AG04450 (cell line): ENCODE measurements around the gene ABCA2. TPM values are rescaled to one million over a fixed set of nuclear protein-coding genes. Genes with fewer than 3 reads are reported as not detected.

Experiments used
- CTCF ChIA-PET: fragments of 300-600, 350-600 bp; formaldehyde crosslinking; extraction: SDS; loops from one replicate; lab custom pipeline; 2022; ENCODE audit warnings: antibody characterized with exemption, inconsistent platforms; lab: Charles Lee
- POLR2A ChIA-PET: fragments of 350-600 bp; formaldehyde crosslinking; extraction: SDS; loops from one replicate; lab custom pipeline; 2021; ENCODE audit warnings: antibody characterized with exemption, inconsistent platforms; lab: Yijun Ruan, JAX
- DNase-seq: peaks from one replicate; pipeline ENCODE4 v3.0.0-alpha.2; 2011; ENCODE audit warnings: low read depth, low spot score
- H3K27ac ChIP-seq: one replicate; pipeline ENCODE4 v1.5.1; 2012; ENCODE audit warnings: low read depth, low read length, control low read depth
- H3K27me3 ChIP-seq: one replicate; pipeline ENCODE4 v1.6.0; 2012; ENCODE audit warnings: low read length; ENCODE audit not compliant: control insufficient read depth, insufficient read depth
- H3K4me3 ChIP-seq: 2 replicates; pipeline ENCODE4 v1.5.1; 2011; ENCODE audit warnings: mild to moderate bottlenecking, low read depth, low read length, control low read depth
- H3K9me3 ChIP-seq: 2 replicates; pipeline ENCODE4 v1.5.1; 2012; ENCODE audit warnings: low read length; ENCODE audit not compliant: control insufficient read depth, insufficient read depth
- polyA plus RNA-seq: library from polyadenylated mRNA; depleted of rRNA; stranded (reverse); fragments of >200 nt; gene quantifications from 2 replicates; pipeline ENCODE4 v1.2.3, GENCODE V29; 2011
- TF ChIP-seq, protein P1 (sequence below): IDR thresholded peaks from 2 replicates; pipeline ENCODE4 v1.5.1; 2011; ENCODE audit warnings: low read depth, low read length, control low read depth, inconsistent platforms

ABCA2 gene
- polyA plus RNA-seq, 1 experiment: 4.7 TPM

GRCh38 chr9:136996361-136997292 is 31.4 kb downstream of the ABCA2 start, which contains the start of gene CLIC3:
CLIC3 (minus strand) TSS chr9:136996568; CDS start chr9:136996543, 25 bp downstream.
- H3K27me3 ChIP-seq: no peaks in the 10 kb centered on the region
- H3K4me3 ChIP-seq: no peak within 1 kb of the TSS
- peak within 1 kb of the TSS; percentile 31 for H3K27ac ChIP-seq
- POLR2A ChIA-PET: no interaction called here
- CTCF ChIA-PET: interaction anchor here (0.6 to 1.5 kb wide), 3 partner anchors 28 to 39 kb away, joined by 4 to 9 read pairs (median 5); no protein-coding TSS in a partner anchor
- TF ChIP-seq, protein P1, sequence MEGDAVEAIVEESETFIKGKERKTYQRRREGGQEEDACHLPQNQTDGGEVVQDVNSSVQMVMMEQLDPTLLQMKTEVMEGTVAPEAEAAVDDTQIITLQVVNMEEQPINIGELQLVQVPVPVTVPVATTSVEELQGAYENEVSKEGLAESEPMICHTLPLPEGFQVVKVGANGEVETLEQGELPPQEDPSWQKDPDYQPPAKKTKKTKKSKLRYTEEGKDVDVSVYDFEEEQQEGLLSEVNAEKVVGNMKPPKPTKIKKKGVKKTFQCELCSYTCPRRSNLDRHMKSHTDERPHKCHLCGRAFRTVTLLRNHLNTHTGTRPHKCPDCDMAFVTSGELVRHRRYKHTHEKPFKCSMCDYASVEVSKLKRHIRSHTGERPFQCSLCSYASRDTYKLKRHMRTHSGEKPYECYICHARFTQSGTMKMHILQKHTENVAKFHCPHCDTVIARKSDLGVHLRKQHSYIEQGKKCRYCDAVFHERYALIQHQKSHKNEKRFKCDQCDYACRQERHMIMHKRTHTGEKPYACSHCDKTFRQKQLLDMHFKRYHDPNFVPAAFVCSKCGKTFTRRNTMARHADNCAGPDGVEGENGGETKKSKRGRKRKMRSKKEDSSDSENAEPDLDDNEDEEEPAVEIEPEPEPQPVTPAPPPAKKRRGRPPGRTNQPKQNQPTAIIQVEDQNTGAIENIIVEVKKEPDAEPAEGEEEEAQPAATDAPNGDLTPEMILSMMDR: no peak
- no peak for DNase-seq
- H3K9me3 ChIP-seq: no peaks in the 10 kb centered on the region; the same call in 1 of the 2 replicates

GRCh38 chr9:136995772-136996311 is 32.2 kb downstream of the ABCA2 start:
- Histone ChIP-seq H3K27ac (peak overlapping the region; percentile 31), H3K4me3 (no peak overlapping the region), H3K9me3 (peaks cover 4% of the 10 kb centered on the region), H3K27me3 (no peaks in the 10 kb centered on the region)
- TF ChIP-seq, protein P1: no peak
- POLR2A ChIA-PET: no interaction called here
- CTCF ChIA-PET: interaction anchor here (0.6 to 1.5 kb wide), 2 partner anchors 29 to 33 kb away, joined by 5 to 9 read pairs; no protein-coding TSS in a partner anchor
- DNase-seq: no peak

DNA sequence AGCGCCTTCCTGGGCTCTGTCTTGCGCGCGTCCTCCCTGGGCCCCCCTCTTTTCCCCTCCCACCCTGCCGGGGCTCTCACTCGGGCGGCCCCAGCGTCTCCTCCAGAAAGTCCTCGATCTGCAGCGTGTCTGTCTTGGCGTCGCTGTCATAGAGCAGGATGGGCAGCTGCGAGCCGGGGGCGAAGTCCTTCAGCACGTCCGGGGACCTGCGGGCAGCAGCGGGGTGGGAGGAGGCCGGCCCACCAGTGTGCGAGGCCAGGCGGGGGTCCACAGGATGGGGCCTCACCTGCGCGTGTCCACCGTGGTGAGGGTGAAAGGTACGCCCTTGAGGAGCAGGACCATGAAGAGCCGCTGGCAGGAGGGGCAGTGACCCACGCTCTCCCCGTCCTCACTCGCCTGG is 32.7 kb downstream of the ABCA2 start:
- H3K27ac ChIP-seq: no peak overlapping the region
- ChIA-PET CTCF (interaction anchor here (1.5 kb wide), 1 partner anchor 34 kb away, joined by 9 read pairs; no protein-coding TSS in a partner anchor), POLR2A (no interaction called here)
- TF ChIP-seq, protein P1: no peak
- no peak overlapping the region for H3K4me3 ChIP-seq
- peaks cover 9% of the 10 kb centered on the region for H3K9me3 ChIP-seq
- DNase-seq: no peak
- H3K27me3 ChIP-seq: no peaks in the 10 kb centered on the region

DNA sequence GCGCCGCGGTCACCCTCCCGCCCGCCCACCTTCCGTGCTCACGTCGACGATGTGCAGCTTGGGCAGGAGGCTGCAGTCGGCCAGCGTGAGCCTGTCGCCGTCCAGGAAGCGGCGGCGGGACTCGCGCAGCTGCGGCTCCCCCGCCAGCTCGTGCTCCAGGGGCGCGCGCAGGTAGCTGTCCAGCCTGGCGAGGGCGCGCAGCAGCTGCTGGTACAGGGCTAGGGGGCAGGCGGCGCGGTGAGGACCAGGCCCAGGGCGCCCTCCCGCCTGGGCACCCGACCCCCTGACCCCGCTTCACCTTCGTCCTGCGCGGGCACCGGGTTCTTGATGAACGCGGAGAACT is 33.2 kb downstream of the ABCA2 start:
- H3K4me3 ChIP-seq: no peak overlapping the region
- ChIA-PET CTCF (no interaction called here), POLR2A (no interaction called here)
- H3K27me3 ChIP-seq: no peaks in the 10 kb centered on the region
- peaks cover 12% of the 10 kb centered on the region for H3K9me3 ChIP-seq
- no peak for DNase-seq
- H3K27ac ChIP-seq: no peak overlapping the region
- TF ChIP-seq, protein P1: no peak
